H9 (cell line): Measurements from ENCODE around the gene UNC13D. TPM values are rescaled to one million over a fixed set of nuclear protein-coding genes. Genes with fewer than 3 reads are reported as not detected.

ENCODE experiments used
- DNase-seq: peaks from one replicate; pipeline ENCODE4 v3.0.0-alpha.2; 2017
- H2AFZ ChIP-seq: one replicate; pipeline ENCODE4 v1.6.1; 2013; ENCODE audit warnings: mild to moderate bottlenecking, low read length, control low read depth, moderate library complexity
- H2AK5ac ChIP-seq: 2 replicates; pipeline ENCODE4 v1.6.1; 2013; ENCODE audit warnings: low read length, control low read depth, mixed read lengths; ENCODE audit not compliant: insufficient read length
- H2BK120ac ChIP-seq: one replicate; pipeline ENCODE4 v1.6.1; 2013; ENCODE audit warnings: low read depth, mild to moderate bottlenecking, low read length, control low read depth, inconsistent platforms; ENCODE audit not compliant: poor library complexity, severe bottlenecking
- H2BK12ac ChIP-seq: 2 replicates; pipeline ENCODE4 v1.6.1; 2013; ENCODE audit warnings: low read length, control low read depth, mixed read lengths, low read depth; ENCODE audit not compliant: insufficient read length
- H2BK15ac ChIP-seq: 2 replicates; pipeline ENCODE4 v1.6.1; 2013; ENCODE audit warnings: low read depth, low read length, control low read depth
- H2BK20ac ChIP-seq: one replicate; pipeline ENCODE4 v1.6.1; 2013; ENCODE audit warnings: low read depth, mild to moderate bottlenecking, low read length, control low read depth, inconsistent platforms; ENCODE audit not compliant: poor library complexity, severe bottlenecking
- H2BK5ac ChIP-seq: 2 replicates; pipeline ENCODE4 v1.6.1; 2013; ENCODE audit warnings: low read length, control low read depth, mixed read lengths; ENCODE audit not compliant: insufficient read length
- H3K14ac ChIP-seq: 2 replicates; pipeline ENCODE4 v1.6.1; 2013; ENCODE audit warnings: low read length, control low read depth; ENCODE audit not compliant: insufficient read depth
- H3K18ac ChIP-seq: 2 replicates; pipeline ENCODE4 v1.6.1; 2013; ENCODE audit warnings: low read depth, mild to moderate bottlenecking, mixed read lengths, low read length, control low read depth; ENCODE audit not compliant: insufficient read length
- H3K23ac ChIP-seq: 2 replicates; pipeline ENCODE4 v1.6.1; 2013; ENCODE audit warnings: low read length, control low read depth, mixed read lengths, low read depth; ENCODE audit not compliant: insufficient read length
- H3K23me2 ChIP-seq: 2 replicates; pipeline ENCODE4 v1.6.1; 2013; ENCODE audit warnings: low read depth, mild to moderate bottlenecking, mixed read lengths, low read length, control low read depth; ENCODE audit not compliant: insufficient read length, poor library complexity, severe bottlenecking
- H3K27ac ChIP-seq: 2 replicates; pipeline ENCODE4 v1.5.1; 2013; ENCODE audit warnings: low read length, control low read depth, mixed read lengths, low read depth; ENCODE audit not compliant: insufficient read length
- H3K27me3 ChIP-seq: 2 replicates; pipeline ENCODE4 v1.6.1; 2013; ENCODE audit warnings: low read length, control low read depth, inconsistent platforms; ENCODE audit not compliant: insufficient read depth
- H3K4ac ChIP-seq: 2 replicates; pipeline ENCODE4 v1.6.1; 2013; ENCODE audit warnings: low read depth, mild to moderate bottlenecking, control low read depth, inconsistent platforms, low read length, moderate library complexity
- H3K4me1 ChIP-seq: 2 replicates; pipeline ENCODE4 v1.6.1; 2013; ENCODE audit warnings: low read length, control low read depth, inconsistent platforms; ENCODE audit not compliant: insufficient read depth
- H3K4me2 ChIP-seq: 2 replicates; pipeline ENCODE4 v1.6.1; 2013; ENCODE audit warnings: low read length, control low read depth, mixed read lengths; ENCODE audit not compliant: insufficient read length, insufficient read depth
- H3K56ac ChIP-seq: 2 replicates; pipeline ENCODE4 v1.6.1; 2013; ENCODE audit warnings: low read depth, mild to moderate bottlenecking, mixed read lengths, low read length, control low read depth; ENCODE audit not compliant: insufficient read length
- H3K79me1 ChIP-seq: 2 replicates; pipeline ENCODE4 v1.6.1; 2013; ENCODE audit warnings: low read depth, mild to moderate bottlenecking, moderate library complexity, low read length, control low read depth, inconsistent platforms; ENCODE audit not compliant: insufficient read depth, poor library complexity, severe bottlenecking
- H3K79me2 ChIP-seq: 2 replicates; pipeline ENCODE4 v1.6.1; 2013; ENCODE audit warnings: low read length, control low read depth, inconsistent platforms; ENCODE audit not compliant: insufficient read depth
- H3K9ac ChIP-seq: 2 replicates; pipeline ENCODE4 v1.6.1; 2013; ENCODE audit warnings: low read length, control low read depth, mixed read lengths; ENCODE audit not compliant: insufficient read length; ENCODE audit errors: extremely low read depth
- H3K9me3 ChIP-seq: one replicate; pipeline ENCODE4 v1.6.1; 2013; ENCODE audit warnings: low read depth, low read length, inconsistent platforms; ENCODE audit not compliant: control insufficient read depth
- H3T11ph ChIP-seq: one replicate; pipeline ENCODE4 v1.6.1; 2013; ENCODE audit warnings: mild to moderate bottlenecking, low read length, control low read depth, inconsistent platforms
- H4K20me1 ChIP-seq: one replicate; pipeline ENCODE4 v1.6.1; 2013; ENCODE audit not compliant: control insufficient read depth, insufficient read length, insufficient read depth
- H4K5ac ChIP-seq: 2 replicates; pipeline ENCODE4 v1.6.1; 2013; ENCODE audit warnings: low read depth, mild to moderate bottlenecking, mixed read lengths, low read length, control low read depth; ENCODE audit not compliant: insufficient read length
- H4K8ac ChIP-seq: replicated peaks from 2 replicates; pipeline ENCODE4 v1.6.1; 2013; ENCODE audit warnings: low read length, control low read depth, mixed read lengths, low read depth; ENCODE audit not compliant: insufficient read length
- H4K91ac ChIP-seq: 2 replicates; pipeline ENCODE4 v1.6.1; 2013; ENCODE audit warnings: low read depth, mild to moderate bottlenecking, moderate library complexity, mixed read lengths, low read length, control low read depth; ENCODE audit not compliant: insufficient read length
- H3K27ac Mint-ChIP-seq, 3 experiments: 2 replicates in 2 of 3; 3 replicates in 1 of 3; pipeline ENCODE4 v1.8.0; 2020 to 2021; ENCODE audit warnings: mixed read lengths in 3 of 3, mild to moderate bottlenecking in 1 of 3, moderate library complexity in 1 of 3
- H3K27me3 Mint-ChIP-seq: 2 replicates; pipeline ENCODE4 v1.8.0; 2021; ENCODE audit warnings: low read depth, mild to moderate bottlenecking, moderate library complexity, mixed read lengths
- H3K36me3 Mint-ChIP-seq, 3 experiments: 2 replicates in 2 of 3; 3 replicates in 1 of 3; pipeline ENCODE4 v1.8.0; 2020 to 2021; ENCODE audit warnings: low read depth in 3 of 3, mixed read lengths in 3 of 3; ENCODE audit not compliant: insufficient read depth in 1 of 3
- H3K4me1 Mint-ChIP-seq, 2 experiments: 2 replicates each; pipeline ENCODE4 v1.8.0; 2020; ENCODE audit warnings: mixed read lengths in 2 of 2
- H3K4me3 Mint-ChIP-seq, 2 experiments: 2 replicates in 1 of 2; 3 replicates in 1 of 2; pipeline ENCODE4 v1.8.0; 2020 to 2021; ENCODE audit warnings: mild to moderate bottlenecking in 2 of 2, mixed read lengths in 2 of 2, moderate library complexity in 1 of 2
- H3K9me3 Mint-ChIP-seq, 2 experiments: 2 replicates in 1 of 2; 3 replicates in 1 of 2; pipeline ENCODE4 v1.8.0; 2020; ENCODE audit warnings: mild to moderate bottlenecking in 2 of 2, mixed read lengths in 2 of 2, moderate library complexity in 1 of 2
- WGBS: extraction: QIAGEN DNeasy Blood & Tissue Kit; methylation state at CpG from one replicate; pipeline ENCODE4 v1.1.7; 2013; ENCODE audit warnings: missing lambda C conversion rate, low lambda C conversion rate, mixed read lengths; ENCODE audit not compliant: insufficient read length; ENCODE audit errors: extremely low coverage; 5-methylcytosine and 5-hydroxymethylcytosine counted together
- total RNA-seq: library from RNA; stranded (reverse); gene quantifications from 2 replicates; pipeline ENCODE4 v1.2.1, GENCODE V29; 2021
- TF ChIP-seq, protein P1 (sequence below): fragments of 200-600 bp; sonication (generic); conservative IDR thresholded peaks from 3 replicates; pipeline ENCODE4 v1.8.0; 2021; ENCODE audit warnings: antibody characterized with exemption, mild to moderate bottlenecking

UNC13D gene
- total RNA-seq, 1 experiment from 2014 or later, result 6.3 TPM

DNA sequence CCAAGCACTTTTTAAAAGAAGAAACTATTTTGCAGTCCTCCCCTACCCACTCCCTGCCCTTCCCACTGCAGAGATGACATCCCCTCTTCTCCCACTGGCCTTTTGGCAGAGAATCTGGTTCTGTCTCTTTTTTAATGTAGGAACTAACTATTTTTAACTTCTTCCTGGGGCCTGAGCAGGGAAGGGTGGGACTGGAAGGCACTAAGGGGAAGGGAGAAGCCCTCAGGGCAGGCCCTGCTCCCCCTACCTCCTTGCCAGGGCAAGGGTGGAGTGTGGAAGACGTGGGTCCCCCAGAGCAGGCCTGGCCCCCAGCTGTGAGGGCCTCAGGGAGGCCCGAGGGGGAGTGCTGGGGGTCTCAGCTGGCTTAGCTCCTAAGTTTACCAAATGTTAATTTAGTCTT lies 19.5 kb downstream of the UNC13D start:
- no peaks in the 10 kb centered on the region for H3K79me2 ChIP-seq
- H2BK20ac ChIP-seq, result no peak overlapping the region
- H3K4me2 ChIP-seq, result no peak overlapping the region
- no peak overlapping the region for H4K5ac ChIP-seq
- H3K14ac ChIP-seq, result no peak overlapping the region
- H3K4me1 ChIP-seq, result no peaks in the 10 kb centered on the region
- no peaks in the 10 kb centered on the region for H3K27me3 Mint-ChIP-seq
- no peaks in the 10 kb centered on the region; a peak in 1 of 5 replicates for H3K9me3 Mint-ChIP-seq
- no CpG with 5 or more reads among the region's 2 CpGs for WGBS
- H2BK120ac ChIP-seq, result no peak overlapping the region
- no peak overlapping the region for H2AK5ac ChIP-seq
- no peak overlapping the region for H3K18ac ChIP-seq
- H4K91ac ChIP-seq, result no peak overlapping the region
- TF ChIP-seq, protein P1, sequence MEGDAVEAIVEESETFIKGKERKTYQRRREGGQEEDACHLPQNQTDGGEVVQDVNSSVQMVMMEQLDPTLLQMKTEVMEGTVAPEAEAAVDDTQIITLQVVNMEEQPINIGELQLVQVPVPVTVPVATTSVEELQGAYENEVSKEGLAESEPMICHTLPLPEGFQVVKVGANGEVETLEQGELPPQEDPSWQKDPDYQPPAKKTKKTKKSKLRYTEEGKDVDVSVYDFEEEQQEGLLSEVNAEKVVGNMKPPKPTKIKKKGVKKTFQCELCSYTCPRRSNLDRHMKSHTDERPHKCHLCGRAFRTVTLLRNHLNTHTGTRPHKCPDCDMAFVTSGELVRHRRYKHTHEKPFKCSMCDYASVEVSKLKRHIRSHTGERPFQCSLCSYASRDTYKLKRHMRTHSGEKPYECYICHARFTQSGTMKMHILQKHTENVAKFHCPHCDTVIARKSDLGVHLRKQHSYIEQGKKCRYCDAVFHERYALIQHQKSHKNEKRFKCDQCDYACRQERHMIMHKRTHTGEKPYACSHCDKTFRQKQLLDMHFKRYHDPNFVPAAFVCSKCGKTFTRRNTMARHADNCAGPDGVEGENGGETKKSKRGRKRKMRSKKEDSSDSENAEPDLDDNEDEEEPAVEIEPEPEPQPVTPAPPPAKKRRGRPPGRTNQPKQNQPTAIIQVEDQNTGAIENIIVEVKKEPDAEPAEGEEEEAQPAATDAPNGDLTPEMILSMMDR, result no peak
- no peak overlapping the region for H3K56ac ChIP-seq
- H4K20me1 ChIP-seq, result no peaks in the 10 kb centered on the region
- H2BK5ac ChIP-seq, result no peak overlapping the region
- H2AFZ ChIP-seq, result no peak overlapping the region
- peaks cover 7 to 43% (median 41%) of the 10 kb centered on the region in 3 experiments for H3K36me3 Mint-ChIP-seq
- no peak overlapping the region for H3K23ac ChIP-seq
- no peak overlapping the region for H3T11ph ChIP-seq
- H3K27ac Mint-ChIP-seq, result no peak overlapping the region
- no peaks in the 10 kb centered on the region for H3K23me2 ChIP-seq
- no peak overlapping the region for H2BK15ac ChIP-seq
- peaks cover 11% of the 10 kb centered on the region in 2 experiments for H3K4me1 Mint-ChIP-seq
- no peaks in the 10 kb centered on the region for H3K9me3 ChIP-seq
- no peak for DNase-seq
- H3K79me1 ChIP-seq, result no peaks in the 10 kb centered on the region
- H3K4me3 Mint-ChIP-seq, result no peak overlapping the region
- no peak overlapping the region for H4K8ac ChIP-seq
- H2BK12ac ChIP-seq, result no peak overlapping the region
- no peak overlapping the region for H3K9ac ChIP-seq
- H3K27ac ChIP-seq, result no peak overlapping the region
- no peaks in the 10 kb centered on the region for H3K27me3 ChIP-seq
- no peak overlapping the region for H3K4ac ChIP-seq
